Mucosa of descending colon (tissue), 3 donors: ENCODE measurements around the gene TMEM143. TPM values are rescaled to one million over a fixed set of nuclear protein-coding genes. Genes with fewer than 3 reads are reported as not detected.
"Not testable (repeated sequence)": the region's sequence is repeated elsewhere in the genome, so short reads cannot be mapped to it uniquely, and the experiment has no call there.

Experiments
- ATAC-seq: fragments of 200-7000 bp; cut with Tn5 transposase; one replicate; pipeline ENCODE4 v1.9.1; 2020; ENCODE audit warnings: mild to moderate bottlenecking, moderate library complexity
- DNase-seq, 3 donors: peaks; one replicate each; pipeline ENCODE4 v3.0.0-alpha.2; 2020
- H3K36me3 ChIP-seq: fragments of 200-600 bp; one replicate; pipeline ENCODE4 v1.8.0; 2021; ENCODE audit warnings: low read depth, mild to moderate bottlenecking
- H3K4me1 ChIP-seq: fragments of 200-600 bp; one replicate; pipeline ENCODE4 v1.8.0; 2021; ENCODE audit warnings: low read depth, mild to moderate bottlenecking
- H3K4me3 ChIP-seq: fragments of 200-600 bp; one replicate; pipeline ENCODE4 v1.8.0; 2021; ENCODE audit warnings: mild to moderate bottlenecking
- H3K9me3 ChIP-seq: fragments of 200-600 bp; one replicate; pipeline ENCODE4 v1.8.0; 2021; ENCODE audit warnings: mild to moderate bottlenecking
- intact Hi-C, 2 donors: fragments of 100-400 bp; cut with DNase I in 1 of 2; cut with micrococcal nuclease in 1 of 2; formaldehyde crosslinking; loops; one replicate each; pipeline versions ENCODE4 v1.11.0 to v1.11.1; 2022; cut with DNase I, micrococcal nuclease
- total RNA-seq, 3 donors: library from RNA; stranded (reverse); fragmentation: NEBNext Ultra II Directional in 2 of 3; extraction: Animal tissue kit (Norgen Biotek cat#: 25700) in 2 of 3; gene quantifications; one replicate each; pipeline versions ENCODE4 v1.2.1 to v1.2.4, GENCODE V29; 2021 to 2023
- TF ChIP-seq, protein P1 (sequence below): fragments of 200-600 bp; IDR thresholded peaks from one replicate; pipeline ENCODE4 v1.8.0; 2022; ENCODE audit warnings: antibody characterized with exemption, mild to moderate bottlenecking
- donor health status: DM: no; HTN: no; CAD: no; lungs with moderate emphysema.
- donor health status: DM: no; HTN: no; CAD: no.
- donor health status: DM: no; HTN: yes; CAD: no.

Gene TMEM143
- total RNA-seq, 3 donors from 2014 or later, result 13.2 to 14.5 (median 13.6) TPM

DNA sequence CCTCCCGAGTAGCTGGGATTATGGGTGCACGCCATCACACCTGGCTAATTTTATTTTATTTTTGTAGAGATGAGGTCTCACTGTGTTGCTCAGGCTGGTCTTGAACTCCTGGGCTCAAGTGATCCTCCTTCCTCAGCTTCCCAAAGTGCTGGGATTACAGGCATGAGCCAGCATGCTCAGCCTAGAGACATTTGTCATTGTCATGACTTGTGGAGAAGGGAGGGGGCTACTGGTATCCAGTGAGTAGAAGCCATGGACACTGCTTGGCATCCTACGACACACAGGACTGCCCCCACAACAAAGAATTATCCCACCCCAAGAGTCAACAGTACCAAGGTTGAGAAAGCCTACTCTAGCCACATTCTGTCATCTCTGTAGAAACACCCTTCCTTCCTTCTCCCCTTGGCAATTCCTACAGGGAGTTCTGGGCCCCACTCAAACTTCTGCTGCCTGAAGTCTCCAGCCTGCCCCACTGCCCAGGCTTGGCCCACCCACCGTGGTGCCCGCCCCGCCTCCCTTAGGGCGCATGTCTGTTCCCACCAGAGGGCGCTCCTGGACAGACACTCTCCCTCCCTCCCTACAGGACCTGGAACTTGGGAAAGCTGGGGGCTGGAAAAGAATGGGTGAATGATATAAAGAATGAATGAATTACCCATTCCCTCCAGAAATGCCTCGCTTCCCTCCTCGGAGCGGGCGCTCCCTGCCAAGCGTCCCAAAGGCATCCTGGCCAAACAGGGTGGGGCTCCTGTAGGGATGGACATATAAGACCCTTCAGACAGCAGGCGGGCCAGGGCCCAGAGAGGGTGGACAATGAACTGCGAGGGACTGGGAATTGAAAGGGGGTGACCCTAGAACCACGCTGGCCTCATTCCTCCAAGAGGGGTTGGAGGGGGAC is 43.8 kb downstream of the TMEM143 start:
- DNase-seq (peak; percentile 83 to 97 (median 90)), ATAC-seq (peak; percentile 42)
- H3K9me3 ChIP-seq, result no peaks in the 10 kb centered on the region
- H3K36me3 ChIP-seq, result no peaks in the 10 kb centered on the region
- intact Hi-C loops, result no loop called here
- no peak overlapping the region for H3K4me3 ChIP-seq
- TF ChIP-seq, protein P1, sequence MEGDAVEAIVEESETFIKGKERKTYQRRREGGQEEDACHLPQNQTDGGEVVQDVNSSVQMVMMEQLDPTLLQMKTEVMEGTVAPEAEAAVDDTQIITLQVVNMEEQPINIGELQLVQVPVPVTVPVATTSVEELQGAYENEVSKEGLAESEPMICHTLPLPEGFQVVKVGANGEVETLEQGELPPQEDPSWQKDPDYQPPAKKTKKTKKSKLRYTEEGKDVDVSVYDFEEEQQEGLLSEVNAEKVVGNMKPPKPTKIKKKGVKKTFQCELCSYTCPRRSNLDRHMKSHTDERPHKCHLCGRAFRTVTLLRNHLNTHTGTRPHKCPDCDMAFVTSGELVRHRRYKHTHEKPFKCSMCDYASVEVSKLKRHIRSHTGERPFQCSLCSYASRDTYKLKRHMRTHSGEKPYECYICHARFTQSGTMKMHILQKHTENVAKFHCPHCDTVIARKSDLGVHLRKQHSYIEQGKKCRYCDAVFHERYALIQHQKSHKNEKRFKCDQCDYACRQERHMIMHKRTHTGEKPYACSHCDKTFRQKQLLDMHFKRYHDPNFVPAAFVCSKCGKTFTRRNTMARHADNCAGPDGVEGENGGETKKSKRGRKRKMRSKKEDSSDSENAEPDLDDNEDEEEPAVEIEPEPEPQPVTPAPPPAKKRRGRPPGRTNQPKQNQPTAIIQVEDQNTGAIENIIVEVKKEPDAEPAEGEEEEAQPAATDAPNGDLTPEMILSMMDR, result peak; percentile 76
- peaks cover 28% of the 10 kb centered on the region for H3K4me1 ChIP-seq

DNA sequence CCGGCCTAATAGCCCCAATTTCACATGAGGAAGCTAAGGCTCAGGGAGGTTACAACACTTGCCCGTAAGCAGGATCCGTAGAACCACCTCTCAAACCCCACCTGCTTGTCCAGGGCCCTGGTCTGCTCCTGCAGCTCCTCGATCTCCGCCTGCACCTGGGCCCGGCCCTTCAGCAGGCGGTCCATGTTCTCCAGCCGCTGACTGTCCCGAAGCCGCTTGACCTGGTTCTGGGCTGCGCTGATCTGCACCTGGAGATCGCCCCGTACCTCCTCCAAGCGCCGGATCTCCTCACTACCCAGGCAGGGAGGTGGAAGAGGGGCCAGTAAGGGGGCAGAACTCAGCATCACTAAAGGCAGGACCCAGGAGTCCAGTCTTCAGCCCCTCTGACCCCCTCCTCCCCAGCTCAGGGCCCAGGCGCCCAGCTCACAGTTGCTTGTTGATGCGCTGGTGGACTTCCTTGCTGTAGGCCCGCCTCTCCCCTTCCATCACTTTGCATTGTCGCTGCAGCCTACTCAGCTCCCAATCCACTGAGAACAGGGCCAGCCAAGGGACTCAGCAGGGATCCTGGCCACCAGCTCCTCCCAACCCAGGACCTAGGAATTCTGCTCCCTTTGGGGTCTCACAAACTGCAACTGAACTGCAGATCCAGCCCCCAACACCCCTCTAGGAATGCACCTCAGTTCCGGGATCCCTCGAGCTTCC is 45.3 kb downstream of the TMEM143 start:
- Histone ChIP-seq H3K4me1 (peaks cover 24% of the 10 kb centered on the region), H3K36me3 (no peaks in the 10 kb centered on the region), H3K9me3 (no peaks in the 10 kb centered on the region), H3K4me3 (no peak overlapping the region)
- ATAC-seq (no peak), DNase-seq (no peak)
- TF ChIP-seq, protein P1, result no peak
- intact Hi-C loops, result no loop called here

DNA sequence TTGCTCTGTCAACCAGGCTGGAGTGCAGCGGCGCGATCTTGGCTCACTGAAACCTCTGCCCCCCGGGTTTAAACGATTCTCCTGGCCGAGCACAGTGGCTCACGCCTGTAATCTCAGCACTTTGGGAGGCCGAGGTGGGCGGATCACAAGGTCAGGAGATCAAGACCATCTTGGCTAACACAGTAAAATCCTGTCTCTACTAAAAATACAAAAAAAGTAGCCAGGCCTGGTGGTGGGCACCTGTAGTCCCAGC is 46.1 kb downstream of the TMEM143 start:
- ATAC-seq, intact Hi-C loops, H3K36me3 ChIP-seq, H3K4me3 ChIP-seq, DNase-seq, H3K9me3 ChIP-seq: not testable (repeated sequence)
- peaks cover 20% of the 10 kb centered on the region for H3K4me1 ChIP-seq

DNA sequence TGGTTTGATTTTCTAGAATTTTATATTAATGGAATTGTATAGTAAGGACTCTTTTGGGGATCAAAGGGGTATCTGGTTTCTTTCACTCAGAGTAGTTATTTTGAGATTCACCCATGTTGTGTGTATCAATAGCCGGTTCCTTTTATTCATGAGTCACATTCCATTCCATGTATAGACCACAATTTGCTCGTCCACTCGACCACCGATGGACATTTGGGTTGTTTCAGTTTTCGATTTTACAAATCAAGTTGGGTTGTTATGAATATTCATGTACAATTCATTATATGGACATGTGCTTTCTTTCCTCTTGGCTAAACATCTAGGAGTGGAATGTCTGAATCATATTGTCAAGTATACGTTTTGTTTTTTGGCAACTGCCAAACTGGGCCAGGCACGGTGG is 48.0 kb downstream of the TMEM143 start:
- ATAC-seq, result no peak
- DNase-seq, result no peak
- no peaks in the 10 kb centered on the region for H3K36me3 ChIP-seq
- intact Hi-C loops, result no loop called here
- peaks cover 9% of the 10 kb centered on the region for H3K4me1 ChIP-seq
- no peak overlapping the region for H3K4me3 ChIP-seq
- TF ChIP-seq, protein P1, result no peak
- no peaks in the 10 kb centered on the region for H3K9me3 ChIP-seq

DNA sequence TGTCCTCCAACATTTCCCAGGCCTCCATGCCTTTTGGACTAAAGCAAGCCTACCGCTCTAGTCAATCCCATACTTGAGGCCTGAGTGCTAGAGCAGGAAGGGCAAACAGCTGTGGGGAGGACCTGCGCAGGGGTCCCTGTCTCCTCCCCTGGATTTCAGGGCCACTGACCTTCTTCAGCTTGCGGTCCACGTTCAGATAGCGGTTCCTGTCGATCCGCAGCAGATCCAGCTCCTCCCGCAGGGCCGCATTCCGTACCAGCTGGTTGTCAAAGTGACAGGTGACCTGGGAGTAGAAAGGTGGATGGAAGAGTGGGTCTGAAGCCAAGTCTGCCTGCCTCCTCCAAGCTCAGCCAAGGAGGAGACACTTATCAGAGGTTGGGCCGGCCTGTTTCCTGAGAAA is 52.4 kb downstream of the TMEM143 start:
- H3K9me3 ChIP-seq, result no peaks in the 10 kb centered on the region
- DNase-seq (no peak), ATAC-seq (no peak)
- intact Hi-C loops, result no loop called here
- no peaks in the 10 kb centered on the region for H3K36me3 ChIP-seq
- TF ChIP-seq, protein P1, result no peak
- no peaks in the 10 kb centered on the region for H3K4me1 ChIP-seq
- no peak overlapping the region for H3K4me3 ChIP-seq

DNA sequence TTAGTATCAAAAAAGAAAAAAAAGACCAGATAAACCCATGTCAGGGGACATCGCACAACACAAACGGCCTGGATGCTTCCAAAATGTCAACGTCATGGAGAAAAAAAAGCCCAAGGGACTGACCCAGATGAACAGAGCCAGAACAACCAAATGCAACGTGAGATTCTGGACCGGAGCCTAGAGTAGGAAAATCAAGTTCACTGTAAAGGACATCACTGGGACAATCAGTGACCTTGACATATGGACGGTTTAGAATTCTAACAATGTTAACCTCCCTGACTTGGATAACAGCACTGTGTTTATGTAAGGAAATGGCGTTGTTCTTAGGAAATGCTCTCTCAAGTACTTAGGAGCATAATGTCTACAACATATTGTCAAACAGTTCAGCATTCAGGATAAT is 53.5 kb downstream of the TMEM143 start:
- intact Hi-C loops, result no loop called here

DNA sequence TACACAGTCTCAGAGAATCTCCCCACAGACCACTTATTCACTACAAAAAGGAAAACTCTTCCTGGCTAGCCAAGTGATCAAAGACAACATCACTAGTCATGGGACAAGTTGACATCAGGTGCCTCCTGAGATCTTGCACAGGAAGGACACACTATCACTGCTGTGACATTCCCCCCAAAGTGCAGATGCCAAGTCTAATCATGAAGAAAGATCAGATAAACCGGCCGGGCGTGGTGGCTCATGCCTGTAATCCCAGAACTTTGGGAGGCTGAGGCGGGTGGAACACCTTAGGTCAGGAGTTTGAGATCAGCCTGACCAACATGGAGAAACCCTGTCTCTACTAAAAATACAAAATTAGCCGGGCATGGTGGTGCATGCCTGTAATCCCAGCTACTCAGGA is 54.0 kb downstream of the TMEM143 start:
- H3K4me3 ChIP-seq, H3K4me1 ChIP-seq, H3K9me3 ChIP-seq, H3K36me3 ChIP-seq, intact Hi-C loops, DNase-seq, ATAC-seq: not testable (repeated sequence)

More for the DNA sequence above, 53.5 kb downstream of the TMEM143 start:
- ATAC-seq, result no peak
- Histone ChIP-seq H3K9me3 (no peaks in the 10 kb centered on the region), H3K4me1 (no peaks in the 10 kb centered on the region), H3K36me3 (no peaks in the 10 kb centered on the region), H3K4me3 (no peak overlapping the region)
- no peak for DNase-seq
- TF ChIP-seq, protein P1, result no peak
